ENCODE results near the gene ELK3. TPM values are rescaled to one million over a fixed set of nuclear protein-coding genes. Genes with fewer than 3 reads are reported as not detected.

ELK3 gene
- total RNA-seq, 4 donors from 2014 or later: 8.4 to 12.9 (median 9.5) TPM

GRCh38 chr12:96187956-96188355 is 6.2 kb upstream of the ELK3 start:
- no peak overlapping the region for H3K4me3 ChIP-seq (ENCODE audit: low read depth, poor library complexity, severe bottlenecking)
- DNase-seq (ENCODE audit: low spot score in 2 of 2): no peak
- intact Hi-C loops (cut with DNase I; ENCODE audit: low total_unique reads): no loop called here
- no peak for TF ChIP-seq POLR2A (IDR thresholded peaks at IDR 0.05)
- no peak for TF ChIP-seq CTCF (IDR thresholded peaks at IDR 0.05)
- 66 to 78% methylated on average over 2 of the region's 2 CpGs for WGBS, 2 donors

- WGBS, 2 donors: 71 to 81% methylated on average over 5 of the region's 5 CpGs
- no peak for TF ChIP-seq POLR2A (IDR thresholded peaks at IDR 0.05)
- no peak for TF ChIP-seq CTCF (IDR thresholded peaks at IDR 0.05)
- intact Hi-C loops (cut with DNase I; ENCODE audit: low total_unique reads): no loop called here
- no peak for DNase-seq (ENCODE audit: low spot score in 2 of 2)
- no peak overlapping the region for H3K4me3 ChIP-seq (ENCODE audit: low read depth, poor library complexity, severe bottlenecking)
Observed at GRCh38 chr12:96189781-96190180, 4.4 kb upstream of the ELK3 start.

GRCh38 chr12:96190413-96191108 is 3.6 kb upstream of the ELK3 start:
- 86 to 87% methylated on average over 10 of the region's 10 CpGs for WGBS, 2 donors
- TF ChIP-seq POLR2A (IDR thresholded peaks at IDR 0.05) (no peak), CTCF (IDR thresholded peaks at IDR 0.05) (no peak)
- intact Hi-C loops (cut with DNase I; ENCODE audit: low total_unique reads): no loop called here
- H3K4me3 ChIP-seq (ENCODE audit: low read depth, poor library complexity, severe bottlenecking): no peak overlapping the region
- DNase-seq (ENCODE audit: low spot score in 2 of 2): no peak

GRCh38 chr12:96192926-96193573 is 1.1 kb upstream of the ELK3 start:
- intact Hi-C loops (cut with DNase I; ENCODE audit: low total_unique reads): no loop called here
- WGBS, 2 donors: 62 to 67% methylated on average over 9 of the region's 9 CpGs
- TF ChIP-seq CTCF (IDR thresholded peaks at IDR 0.05) (no peak), POLR2A (IDR thresholded peaks at IDR 0.05) (no peak)
- DNase-seq (ENCODE audit: low spot score in 2 of 2): no peak
- H3K4me3 ChIP-seq (ENCODE audit: low read depth, poor library complexity, severe bottlenecking): no peak overlapping the region

- no peak for DNase-seq (ENCODE audit: low spot score in 2 of 2)
- 1% methylated on average over 7 to 19 of the region's 24 CpGs for WGBS, 2 donors
- TF ChIP-seq POLR2A (IDR thresholded peaks at IDR 0.05): no peak
- no peak for TF ChIP-seq CTCF (IDR thresholded peaks at IDR 0.05)
- intact Hi-C loops (cut with DNase I; ENCODE audit: low total_unique reads): no loop called here
- peak overlapping the region; percentile 70 for H3K4me3 ChIP-seq (ENCODE audit: low read depth, poor library complexity, severe bottlenecking)
Observed at GRCh38 chr12:96194576-96194889, 358 bp downstream of the ELK3 start.

Data from lower leg skin (tissue), 4 donors.